HG02763 (cell line): ENCODE results near the gene DNAJC8.

Source experiments
- ATAC-seq: cut with Tn5 transposase; IDR thresholded peaks from one replicate; pipeline ENCODE4 v1.9.1; 2021; ENCODE audit warnings: mild to moderate bottlenecking, moderate library complexity; ENCODE audit not compliant: unreplicated experiment

The DNAJC8 gene

DNA sequence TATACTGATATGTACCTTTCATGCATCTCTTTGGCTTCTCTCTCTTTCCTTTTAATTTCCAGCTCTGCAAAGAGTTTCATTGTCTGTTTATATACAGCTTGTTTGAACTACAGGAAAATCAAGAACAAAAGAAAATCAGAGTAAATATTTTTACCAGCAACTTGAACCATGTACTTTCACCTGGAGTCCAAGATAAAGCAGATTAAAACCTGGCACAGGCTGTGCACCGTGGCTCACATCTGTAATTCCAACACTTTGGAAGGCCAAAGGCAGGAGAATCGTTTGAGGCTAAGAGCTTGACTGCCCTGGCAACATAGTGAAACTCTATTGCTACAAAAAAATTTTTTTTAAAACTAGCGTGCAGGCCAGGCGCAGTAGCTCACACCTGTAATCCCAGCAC is 27.6 kb downstream of the DNAJC8 start:
- no peak for ATAC-seq

DNA sequence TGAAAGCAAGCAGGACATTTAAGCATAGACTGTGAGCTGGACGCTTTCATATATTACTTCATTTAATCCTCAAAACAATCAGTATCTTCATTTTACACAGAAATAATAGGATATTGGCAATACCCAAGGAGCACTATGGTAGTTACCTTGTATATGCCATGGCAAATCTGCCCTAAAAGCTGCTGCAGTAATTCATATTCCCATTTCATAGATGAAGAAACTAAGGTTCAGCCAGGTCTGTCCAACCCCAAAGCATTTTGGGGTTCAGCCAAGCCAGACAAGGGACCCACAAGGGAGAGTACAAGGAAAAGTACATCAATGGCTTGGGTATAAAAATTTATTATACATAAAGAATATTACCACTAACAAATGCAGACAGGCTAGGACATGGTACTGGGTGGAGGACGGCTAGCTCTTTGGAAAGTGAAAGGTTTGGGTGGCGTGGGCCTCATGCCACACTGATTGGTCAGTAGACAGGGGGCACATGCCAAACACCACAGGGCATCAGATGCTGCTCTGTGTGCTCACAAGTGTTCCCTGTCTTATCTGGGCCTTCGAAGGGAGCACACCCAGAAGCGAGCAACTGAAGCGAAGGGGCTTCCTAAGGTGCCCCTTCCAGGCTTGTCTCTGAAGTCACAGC is 32.5 kb downstream of the DNAJC8 start:
- ATAC-seq = no peak

DNA sequence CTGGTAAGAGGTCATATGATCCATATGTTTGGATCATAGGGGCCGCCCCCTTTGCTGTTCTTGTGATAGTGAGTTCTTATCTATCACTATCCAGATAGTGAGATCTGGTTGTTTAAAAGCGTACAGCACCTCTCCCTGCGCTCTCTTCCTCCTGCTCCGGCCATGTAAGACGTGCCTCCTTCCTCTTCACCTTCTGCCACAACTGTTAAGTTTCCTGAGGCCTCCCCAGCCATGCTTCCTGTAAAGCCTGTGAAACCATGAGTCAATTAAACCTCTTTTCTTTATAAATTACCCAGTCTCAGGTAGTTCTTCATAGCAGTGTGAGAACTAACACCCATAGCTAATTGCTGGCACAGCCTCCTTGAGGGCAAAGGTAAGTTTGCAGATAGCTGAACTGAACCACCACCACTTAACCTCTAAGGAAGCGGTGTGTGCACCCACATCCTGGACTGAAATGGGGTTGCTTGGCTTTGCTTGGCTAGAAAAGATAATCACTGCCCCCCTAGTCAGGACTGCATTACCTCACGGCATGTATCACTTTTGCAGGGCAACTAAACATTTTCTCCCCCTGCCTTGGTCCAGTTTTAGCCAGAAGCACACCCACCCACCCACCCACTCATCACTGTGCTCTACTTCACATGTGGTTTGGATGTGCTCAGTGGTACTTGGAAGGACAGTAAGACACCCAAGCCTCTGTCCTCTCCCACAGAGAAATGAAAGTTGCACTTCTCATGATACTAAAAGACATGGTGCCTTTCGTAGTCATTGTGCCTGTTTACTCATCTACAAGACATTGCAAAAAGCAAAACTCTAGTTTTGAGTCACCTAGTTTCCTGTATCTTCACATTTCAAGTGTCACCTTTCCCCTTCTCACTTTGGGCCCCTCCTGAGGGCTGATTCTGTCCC is 33.2 kb downstream of the DNAJC8 start:
- peak; percentile 73 for ATAC-seq

DNA sequence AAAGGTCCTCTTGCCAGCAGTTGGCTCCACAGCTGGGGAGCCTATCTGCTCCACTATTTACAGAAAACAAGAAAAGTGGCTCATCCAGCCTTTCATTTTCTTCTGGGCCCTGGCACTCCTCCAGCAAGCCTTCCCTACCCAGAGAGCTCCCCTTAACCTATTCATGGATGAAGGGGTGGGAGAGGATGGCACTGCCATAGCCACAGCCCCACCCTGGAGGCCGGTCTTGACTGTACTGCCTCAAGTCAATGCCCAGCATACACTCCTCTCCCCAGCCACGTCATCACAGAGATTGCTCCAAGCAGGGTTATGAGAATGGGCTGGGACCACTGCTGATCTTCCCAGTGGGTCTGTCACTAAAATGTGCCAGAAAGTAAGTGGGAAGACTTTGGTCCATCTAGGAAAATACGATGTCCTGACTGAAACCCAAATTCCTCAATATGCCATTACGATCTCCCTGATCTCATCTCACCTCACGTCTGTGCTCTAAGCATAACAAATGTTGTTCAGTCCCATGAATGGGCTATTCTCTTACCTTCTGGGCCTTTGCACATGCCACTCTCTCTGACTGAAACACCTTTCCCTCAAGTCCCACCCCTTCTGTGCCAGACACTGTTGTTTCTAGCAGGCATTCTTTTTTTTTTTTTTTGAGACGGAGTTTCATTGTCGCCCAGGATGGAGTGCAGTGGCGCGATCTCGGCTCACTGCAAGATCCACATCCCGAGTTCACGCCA is 35.0 kb downstream of the DNAJC8 start:
- ATAC-seq = no peak

DNA sequence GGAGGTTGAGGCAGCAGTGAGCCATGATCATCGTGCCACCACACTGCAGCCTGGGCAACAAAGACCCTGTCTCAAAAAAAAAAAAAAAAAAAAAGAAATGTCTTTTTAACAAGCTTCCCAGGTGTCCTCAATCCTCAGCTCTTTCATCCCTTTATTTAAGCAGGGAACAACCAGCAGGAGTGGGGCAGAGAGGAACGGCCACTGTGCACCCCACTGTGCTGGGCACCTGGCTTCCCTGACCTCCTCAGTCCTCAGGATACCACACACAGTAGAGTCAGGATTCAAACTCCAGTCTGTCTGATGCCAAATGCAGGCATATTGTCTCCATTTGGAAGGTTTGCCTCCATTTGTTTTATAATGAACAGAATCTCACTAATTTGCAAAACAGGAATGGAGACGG is 36.5 kb downstream of the DNAJC8 start:
- no peak for ATAC-seq

DNA sequence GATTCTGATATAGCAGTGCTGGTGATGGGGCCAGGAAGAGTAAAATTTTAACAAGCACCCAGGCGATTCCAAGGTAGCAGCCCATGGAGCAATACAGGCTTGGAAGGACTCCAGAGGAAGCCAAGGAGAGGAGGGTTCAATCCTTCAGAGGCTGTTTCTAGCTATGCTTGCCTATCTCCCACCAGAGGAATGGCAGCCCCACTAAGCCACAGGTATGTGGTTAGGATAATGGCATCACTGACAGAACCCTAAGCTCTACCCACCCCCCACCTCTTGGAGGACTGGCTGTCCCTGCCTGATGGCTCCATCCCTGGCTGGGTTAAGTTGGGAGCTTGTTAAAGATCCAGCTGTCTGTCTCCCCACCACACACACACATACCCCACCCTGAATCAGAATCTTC is 37.0 kb downstream of the DNAJC8 start:
- ATAC-seq = no peak

DNA sequence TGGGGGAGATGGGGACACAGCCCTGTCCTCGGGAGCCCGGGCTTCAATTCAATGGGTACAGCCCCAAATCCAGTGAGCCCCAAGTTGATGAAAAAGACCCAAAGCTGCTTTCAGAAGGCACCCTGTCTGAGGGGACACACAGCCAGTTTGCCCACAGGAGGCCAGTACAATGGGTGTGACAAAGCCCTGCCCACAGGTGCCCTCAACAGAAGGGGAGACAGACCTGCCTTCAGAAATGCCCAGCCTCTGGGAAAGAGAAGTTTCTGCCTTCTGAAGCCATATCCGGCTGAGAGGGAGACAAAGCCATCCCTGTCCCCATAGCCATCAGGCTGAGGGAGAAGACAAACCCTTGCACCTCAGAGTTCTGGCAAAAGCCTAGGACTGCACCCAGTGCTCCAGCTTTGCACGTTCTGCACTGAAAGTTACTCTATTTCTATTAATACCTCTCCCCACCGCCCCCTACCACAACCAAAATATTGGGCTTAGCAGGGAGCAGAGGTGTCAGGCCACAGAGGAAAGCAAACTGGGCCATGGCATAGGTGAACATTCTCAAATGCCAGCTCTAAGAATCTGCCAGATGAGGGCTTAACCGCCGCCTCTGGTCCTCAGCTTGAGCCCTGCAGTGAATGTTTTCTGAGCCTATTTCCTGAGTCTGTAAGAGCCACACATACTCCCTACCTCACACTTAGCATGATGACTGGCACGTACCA is 38.3 kb downstream of the DNAJC8 start:
- no peak for ATAC-seq

DNA sequence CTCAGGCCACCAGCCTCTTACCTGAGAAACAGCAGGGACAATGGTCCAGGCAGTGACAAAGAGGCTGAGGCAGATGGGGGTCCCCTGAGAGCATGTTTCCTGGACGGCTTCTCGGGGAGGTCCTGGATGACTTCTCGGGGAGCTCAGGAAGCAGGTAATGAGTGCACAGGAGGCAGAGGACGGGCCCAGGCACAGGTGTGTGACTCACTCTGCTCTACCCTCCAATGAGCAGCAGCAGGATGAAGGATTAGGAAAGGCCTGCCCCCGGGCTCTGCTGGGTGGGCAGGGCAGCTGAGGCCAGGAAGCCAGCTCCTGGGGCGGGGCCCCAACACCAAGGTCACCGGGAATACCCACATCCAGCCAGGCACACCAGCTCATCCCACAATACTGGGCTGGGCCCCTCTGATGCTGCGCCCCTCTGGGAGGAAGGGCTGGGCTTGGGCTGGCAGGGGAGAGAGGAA is 39.1 kb downstream of the DNAJC8 start:
- ATAC-seq = no peak

DNA sequence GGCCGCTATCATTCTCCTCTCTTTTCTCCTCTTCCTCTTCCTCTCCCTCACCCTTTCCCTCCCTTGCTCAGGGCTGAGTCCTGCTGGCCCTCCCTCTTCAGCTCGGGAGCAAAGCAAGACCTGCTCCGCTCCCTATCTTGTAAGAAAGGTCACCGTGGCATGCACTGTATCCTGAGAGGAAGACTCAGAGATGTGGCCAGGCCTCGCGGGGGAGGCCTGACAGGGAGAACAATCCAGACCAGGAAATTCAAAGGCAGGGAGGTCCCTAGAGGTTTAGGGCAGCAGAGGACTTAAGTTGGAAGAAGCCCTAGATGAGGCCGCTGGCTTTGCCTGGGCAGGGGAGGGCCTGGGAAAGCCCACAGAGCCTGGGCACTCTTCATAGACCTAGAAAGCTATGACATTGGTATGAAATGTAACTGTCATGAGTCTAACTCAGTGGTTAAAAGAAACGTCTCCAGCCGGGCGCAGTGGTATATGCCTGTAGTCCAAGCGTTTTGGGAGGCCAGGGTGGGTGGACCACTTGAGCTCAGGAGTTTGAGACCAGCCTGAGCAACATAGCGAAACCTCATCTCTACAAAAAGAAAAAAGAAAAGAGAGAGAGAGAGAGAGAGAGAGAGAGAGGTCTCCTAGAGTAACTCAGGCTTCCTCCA is 41.7 kb downstream of the DNAJC8 start:
- no peak for ATAC-seq

DNA sequence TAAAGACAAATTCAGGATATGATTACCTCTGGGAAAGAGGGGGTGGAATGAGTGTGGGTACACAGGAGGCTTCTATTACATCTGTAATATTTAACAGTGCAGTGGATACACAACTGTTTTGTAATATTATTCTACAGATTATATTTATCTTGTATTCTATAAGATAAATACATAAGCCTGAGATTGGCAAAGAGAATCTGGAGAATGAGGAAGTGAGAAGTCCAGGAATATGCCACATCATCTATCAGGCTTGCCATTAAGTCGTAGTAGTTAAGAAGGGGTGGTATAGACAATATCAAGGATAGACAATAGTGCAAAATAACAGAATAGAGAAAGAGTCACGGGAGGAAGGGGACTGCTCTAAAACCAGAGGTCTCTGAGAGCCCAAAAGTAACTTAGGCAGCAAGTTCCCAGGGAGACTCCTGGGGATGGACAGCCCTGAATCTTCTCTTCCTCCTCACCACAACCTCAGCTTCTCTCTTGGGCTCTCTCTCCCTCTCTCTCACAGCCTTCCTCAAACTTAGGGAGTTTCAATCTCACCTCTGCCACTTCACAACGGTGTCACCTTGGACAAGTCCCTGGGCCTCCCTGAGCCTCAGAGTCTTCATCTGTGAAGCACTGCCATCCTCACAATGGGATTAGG is 42.4 kb downstream of the DNAJC8 start:
- ATAC-seq = no peak

DNA sequence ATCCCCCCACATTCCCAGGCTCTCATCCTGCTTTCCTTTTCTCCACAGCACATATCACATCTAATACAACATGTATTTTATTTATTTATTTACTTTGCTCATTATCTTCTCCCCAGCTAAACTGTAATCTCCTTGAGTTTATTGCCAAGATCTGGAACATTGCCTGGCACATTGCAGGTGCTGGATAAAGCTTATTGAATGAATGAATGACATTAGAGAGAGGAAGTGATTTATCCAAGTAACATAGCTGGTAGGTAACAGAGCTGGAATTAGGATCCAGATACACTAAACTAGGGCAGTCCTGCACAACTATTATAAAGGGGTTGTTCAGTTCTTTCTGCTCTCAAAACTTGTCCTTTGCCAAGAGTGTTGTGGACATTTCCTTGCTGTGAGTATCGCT is 47.8 kb downstream of the DNAJC8 start:
- ATAC-seq = no peak

DNA sequence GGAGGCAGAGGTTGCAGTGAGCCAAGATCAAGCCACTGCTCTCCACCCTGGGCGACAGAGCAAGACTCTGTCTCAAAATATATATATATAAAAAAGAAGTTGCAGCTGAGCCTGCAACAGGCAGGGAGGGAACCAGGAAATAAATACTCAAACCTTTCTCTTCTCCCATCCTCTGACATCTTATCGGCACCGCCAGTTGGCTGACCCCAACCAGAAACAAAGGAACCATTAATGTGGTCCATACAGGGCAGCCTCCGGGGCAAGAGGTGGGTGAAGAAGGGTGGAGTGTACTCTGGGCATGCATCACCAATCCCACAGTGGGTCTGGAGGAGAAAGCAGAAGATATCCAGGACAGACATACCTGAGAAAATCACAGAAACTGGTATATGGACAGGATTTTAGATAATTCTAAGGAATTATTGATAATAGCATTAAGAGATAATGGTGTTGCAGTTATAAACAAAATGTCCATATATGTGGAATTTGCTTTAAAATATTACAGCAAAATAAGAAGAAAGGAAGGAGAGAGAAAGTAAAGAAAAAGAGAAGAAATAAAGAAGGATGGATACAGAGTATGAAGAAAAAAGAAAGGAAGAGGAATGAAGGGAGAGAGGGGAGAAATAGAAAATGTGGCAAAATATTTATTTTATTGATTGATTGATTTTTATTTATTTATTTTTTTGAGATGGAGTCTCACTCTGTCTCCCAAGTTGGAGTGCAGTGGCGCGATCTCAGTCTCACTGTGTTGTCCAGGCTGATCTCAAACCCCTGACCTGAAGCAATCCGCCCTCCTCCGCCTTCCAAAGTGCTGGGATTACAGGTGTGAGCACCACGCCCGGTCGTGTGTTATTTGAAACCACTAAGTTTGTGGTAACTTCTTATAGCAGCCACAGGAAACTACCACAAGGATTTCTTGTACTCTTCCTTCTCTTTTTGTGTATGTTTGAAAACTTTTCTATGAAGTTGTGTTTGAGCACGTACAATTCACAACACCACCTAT is 52.2 kb downstream of the DNAJC8 start:
- ATAC-seq = no peak

DNA sequence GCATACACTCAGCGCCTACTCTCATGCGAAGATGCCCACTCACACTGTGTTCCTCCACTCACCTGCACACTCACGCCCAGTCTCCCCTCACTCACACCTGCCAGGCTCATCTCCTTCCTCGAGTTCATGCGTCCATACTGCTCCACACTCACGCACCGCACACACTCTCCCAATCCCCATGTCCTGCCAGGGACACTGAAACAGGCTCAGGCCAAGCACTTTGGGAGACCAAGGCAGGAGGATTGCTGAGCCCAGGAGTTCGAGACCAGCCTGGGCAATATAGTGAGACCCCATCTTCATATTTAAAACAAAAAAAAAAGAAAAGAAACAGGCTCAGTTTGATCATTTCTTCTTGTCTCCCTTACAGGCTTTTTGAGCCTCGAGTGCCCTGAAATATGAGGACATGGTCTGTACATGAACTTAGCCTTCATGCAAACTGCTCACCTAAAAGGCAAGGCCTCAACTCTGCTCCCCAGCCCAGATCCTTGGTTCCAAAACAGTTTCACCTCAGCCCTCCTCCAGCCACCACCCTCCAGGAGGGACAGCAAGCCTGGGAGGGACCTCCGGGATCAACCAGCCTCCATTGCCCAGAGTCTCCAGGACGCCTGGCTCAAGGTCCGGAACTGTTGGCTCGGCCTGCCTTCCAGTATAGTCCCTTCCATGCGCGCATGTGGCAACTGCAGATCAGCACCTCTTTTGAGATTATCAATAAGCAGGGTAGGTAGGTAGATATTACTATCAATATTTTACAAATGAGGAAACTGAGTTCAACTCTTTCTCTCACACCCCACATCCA is 53.9 kb downstream of the DNAJC8 start:
- ATAC-seq = no peak

DNA sequence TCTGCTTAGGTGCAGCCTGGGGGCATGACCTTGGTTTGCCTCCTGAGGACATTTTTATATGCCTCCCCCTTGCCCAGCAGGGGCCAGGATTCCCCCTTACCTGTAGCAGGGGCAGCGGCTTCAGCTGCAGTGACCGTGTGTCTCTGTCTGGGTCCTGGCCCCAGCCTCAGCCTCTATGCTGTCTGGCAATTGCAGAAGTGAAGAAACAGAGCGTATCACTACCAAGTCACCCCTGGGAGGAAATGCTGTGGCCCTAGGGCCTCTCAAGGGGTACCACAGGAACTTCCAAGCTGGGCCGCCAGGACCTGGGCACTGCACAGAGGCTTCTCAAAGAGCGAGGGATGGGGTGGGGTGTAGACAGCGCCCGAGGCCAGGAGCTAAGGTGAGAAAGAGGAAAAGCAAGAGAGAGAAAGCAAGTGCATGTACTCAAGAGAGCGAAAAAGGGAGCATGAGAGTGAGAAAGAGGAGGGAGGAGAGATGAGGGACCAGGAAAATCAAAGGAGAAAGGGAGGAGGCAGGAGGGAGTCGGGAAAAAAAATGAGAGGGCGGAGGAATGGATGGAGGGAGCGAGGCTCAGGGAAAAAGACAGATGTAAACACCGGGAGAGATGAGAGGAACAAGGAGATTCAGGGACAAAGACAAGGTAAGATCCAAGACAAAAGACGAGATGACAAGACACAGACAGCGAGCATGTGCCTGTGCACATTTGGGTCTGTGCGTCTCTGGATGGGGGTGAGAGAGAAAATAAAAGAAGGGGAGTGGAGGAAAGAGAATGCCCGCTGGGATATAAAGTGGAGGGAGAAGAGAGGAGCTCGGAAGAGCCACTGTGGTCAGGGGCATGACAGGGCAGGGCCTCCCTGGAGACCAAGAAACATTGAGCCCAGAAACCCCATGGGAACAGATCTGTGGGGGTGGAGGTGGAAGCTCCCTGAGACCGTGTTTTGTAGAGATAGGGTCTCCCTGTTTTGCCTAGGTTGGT is 56.0 kb downstream of the DNAJC8 start, which contains the start of gene PTAFR:
TSS of gene PTAFR (minus strand) at position 199 of the 979 bp plus-strand sequence. CDS start 25,669 bp downstream, outside the sequence.
- no peak for ATAC-seq

DNA sequence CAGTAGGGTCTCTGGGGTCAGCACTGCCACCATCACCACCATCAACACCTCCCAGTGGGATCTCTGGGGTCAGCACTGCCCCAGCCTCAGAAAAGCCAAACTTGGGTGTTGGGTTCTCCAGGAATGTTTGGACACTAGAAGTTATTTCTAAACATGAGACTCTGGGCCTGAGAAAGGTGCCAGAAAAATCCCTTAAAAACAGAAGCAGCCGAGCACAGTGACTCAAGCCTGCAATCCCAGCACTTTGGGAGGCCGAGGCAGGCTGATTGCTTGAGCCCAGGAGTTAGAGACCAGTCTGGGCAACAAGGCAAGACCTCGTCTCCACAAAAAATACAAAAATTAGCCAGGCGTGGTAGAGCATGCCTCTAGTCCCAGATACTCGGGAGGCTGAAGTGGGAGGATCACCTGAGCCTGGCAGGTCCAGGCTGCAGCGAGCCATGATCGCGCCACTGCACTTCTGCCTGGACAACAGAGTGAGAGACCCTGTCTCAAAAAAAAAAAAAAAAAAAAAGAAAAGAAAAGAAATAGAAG is 56.8 kb downstream of the DNAJC8 start:
- ATAC-seq = no peak

DNA sequence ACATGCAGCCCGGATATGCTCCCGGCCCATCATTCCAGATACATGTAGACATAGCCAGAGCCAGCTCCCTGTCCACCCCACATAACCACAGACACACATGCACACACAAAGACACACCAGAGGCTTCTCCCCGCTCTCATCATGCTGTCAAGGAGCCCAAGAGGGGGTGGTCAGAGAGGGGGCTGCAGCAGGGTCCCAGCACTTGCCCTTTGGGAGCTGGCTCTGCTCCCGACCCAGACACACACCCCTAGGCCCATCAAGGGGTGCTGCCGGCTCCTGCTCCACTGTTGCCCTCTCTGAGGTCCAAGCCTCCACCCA is 58.9 kb downstream of the DNAJC8 start:
- ATAC-seq = no peak
